ENCODE results near the gene RPTOR.

GRCh38 chr17:80683625-80684104 is 139.0 kb downstream of the RPTOR start:
- TF ChIP-seq CTCF (IDR thresholded peaks at IDR 0.05; ENCODE audit: insufficient read depth, low read depth, low read length) (no peak), EZH2 (IDR thresholded peaks at IDR 0.05; ENCODE audit: insufficient read depth, low read length) (no peak)
